ENCODE measurements around the gene UBR1.
"Not testable (repeated sequence)": the region's sequence is repeated elsewhere in the genome, so short reads cannot be mapped to it uniquely, and the experiment has no call there.

Gene UBR1

DNA sequence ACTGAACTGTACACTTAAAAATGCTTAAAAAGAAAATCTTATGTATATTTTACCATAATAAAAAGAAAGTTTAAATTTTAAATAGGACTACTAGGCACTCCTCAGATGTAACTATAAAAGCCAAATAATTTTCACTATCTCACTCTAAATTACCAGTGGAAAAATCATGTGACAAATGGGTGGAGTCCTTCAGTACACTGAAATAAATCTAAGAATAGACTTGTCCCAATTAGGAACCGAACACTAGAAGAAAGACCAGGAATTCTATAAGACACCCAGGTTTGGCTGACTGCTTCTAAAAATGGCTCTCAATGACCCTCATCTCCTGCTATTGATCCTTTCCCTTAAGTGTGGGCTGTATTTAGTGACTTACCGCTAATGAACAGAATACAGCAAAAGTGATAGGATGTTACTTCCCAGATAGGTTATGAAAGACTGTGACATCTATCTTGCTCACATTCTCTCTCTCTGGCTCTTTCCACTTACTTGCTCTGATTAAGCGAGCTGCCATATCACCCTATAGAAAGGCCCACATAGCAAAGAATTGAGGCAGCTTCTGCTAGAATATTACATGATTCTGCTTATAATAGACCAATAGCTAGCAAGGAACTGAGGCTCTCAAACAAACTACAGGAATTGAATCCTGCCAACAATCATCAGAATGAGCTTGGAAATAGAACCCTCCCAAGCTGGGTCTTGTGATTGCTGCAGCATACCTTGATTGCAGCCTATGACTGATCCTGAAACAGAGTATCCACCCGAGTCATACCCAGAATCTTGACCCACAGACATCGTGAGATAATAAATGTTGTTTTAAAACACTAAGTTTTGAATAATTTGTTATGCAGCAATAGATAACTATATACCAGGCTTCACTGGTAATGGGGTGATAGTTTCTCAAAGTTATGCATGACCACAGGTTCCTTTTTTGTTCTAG lies 202.2 kb downstream of the UBR1 start:
- no peak for DNase-seq

DNA sequence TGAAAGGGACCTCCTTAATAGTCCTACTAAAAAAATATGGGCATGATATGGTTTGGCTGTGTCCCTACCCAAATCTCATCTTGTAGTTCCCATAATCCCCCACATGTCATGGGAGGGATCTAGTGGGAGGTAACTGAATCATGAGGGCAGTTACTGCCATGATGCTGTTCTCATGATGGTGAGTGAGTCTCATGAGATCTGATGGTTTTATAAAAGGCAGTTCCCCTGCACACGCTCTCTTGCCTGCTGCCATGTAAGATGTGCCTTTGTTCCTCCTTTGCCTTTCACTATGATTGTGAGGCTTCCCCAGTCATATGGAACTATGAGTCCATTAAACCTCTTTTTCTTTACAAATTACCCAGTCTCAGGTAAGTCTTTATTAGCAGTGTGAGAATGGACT lies 211.9 kb downstream of the UBR1 start:
- not testable (repeated sequence) for DNase-seq

Data from central memory CD4-positive, alpha-beta T cell (primary cell).